ENCODE data around the gene ASL. TPM values are rescaled to one million over a fixed set of nuclear protein-coding genes. Genes with fewer than 3 reads are reported as not detected.
"Not testable (repeated sequence)": the region's sequence is repeated elsewhere in the genome, so short reads cannot be mapped to it uniquely, and the experiment has no call there.

Gene ASL
- total RNA-seq, 1 experiment from 2014 or later, result 46.9 TPM

- H3K4me3 ChIP-seq (replicated peaks in 1 of 2; ENCODE audit: low read depth in 1 of 2, low read length in 2 of 2), result no peak overlapping the region
- DNase-seq (ENCODE audit: low read depth, low spot score), result no peak
- ChIA-PET CTCF (no interaction called here), POLR2A (no interaction called here), RAD21 (ENCODE audit: low non-redundant PET in 1 of 2, low total read pairs in 2 of 2, uncharacterized antibody in 2 of 2, unreplicated experiment in 2 of 2) (no interaction called here)
- H3K9me3 ChIP-seq (ENCODE audit: control insufficient read depth in 1 of 2, insufficient read depth in 1 of 2, low read depth in 1 of 2, low read length in 2 of 2), result no peaks in the 10 kb centered on the region
- H3K4me2 ChIP-seq (ENCODE audit: low read length), result no peak overlapping the region
- no TSS peak for BruUV-seq (replicated peaks)
- TF ChIP-seq CEBPB (IDR thresholded peaks at IDR 0.05; ENCODE audit: low read depth) (no peak), ATF3 (IDR thresholded peaks at IDR 0.05) (no peak), CTCF (IDR thresholded peaks at IDR 0.05 in 2 of 3, conservative IDR thresholded peaks at IDR 0.05 in 1 of 3; ENCODE audit: borderline replicate concordance in 1 of 3, insufficient read depth in 1 of 3, low read depth in 2 of 3, low read length in 2 of 3) (no peak), EGR1 (IDR thresholded peaks at IDR 0.05; ENCODE audit: low read depth) (no peak), SRF (IDR thresholded peaks at IDR 0.05; ENCODE audit: low read depth) (no peak)
- TF ChIP-seq, protein P1, sequence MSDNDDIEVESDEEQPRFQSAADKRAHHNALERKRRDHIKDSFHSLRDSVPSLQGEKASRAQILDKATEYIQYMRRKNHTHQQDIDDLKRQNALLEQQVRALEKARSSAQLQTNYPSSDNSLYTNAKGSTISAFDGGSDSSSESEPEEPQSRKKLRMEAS (IDR thresholded peaks at IDR 0.05), result no peak
- no peaks in the 10 kb centered on the region for H3K36me3 ChIP-seq (ENCODE audit: control insufficient read depth in 1 of 2, insufficient read depth in 2 of 2, low read length in 2 of 2)
- H4K20me1 ChIP-seq (ENCODE audit: insufficient read depth), result no peaks in the 10 kb centered on the region
- H3K9me2 ChIP-seq (ENCODE audit: insufficient read depth), result no peaks in the 10 kb centered on the region
- H3K4me1 ChIP-seq (ENCODE audit: control insufficient read depth in 1 of 2, insufficient read depth in 2 of 2, low read length in 2 of 2), result peaks cover 0 to 4% of the 10 kb centered on the region in 2 experiments; a peak in 1 of 4 replicates
- no peak overlapping the region for H2AFZ ChIP-seq (ENCODE audit: low read depth, low read length, poor library complexity, severe bottlenecking)
- no peak for ATAC-seq
- intact Hi-C loops (cut with micrococcal nuclease), result loop anchor here (10.0 kb wide), 1 partner anchor 121 kb away; no protein-coding TSS in a partner anchor
- H3K9ac ChIP-seq (ENCODE audit: low read length), result no peak overlapping the region
- no peak overlapping the region for H3K27ac ChIP-seq (ENCODE audit: low read depth, low read length)
- H3K79me2 ChIP-seq (ENCODE audit: insufficient read depth, low read length), result no peaks in the 10 kb centered on the region
- H3K27me3 ChIP-seq (ENCODE audit: insufficient read depth, low read length), result no peaks in the 10 kb centered on the region
Observed at GRCh38 chr7:66033471-66034385, 41.9 kb upstream of the ASL start.

DNA sequence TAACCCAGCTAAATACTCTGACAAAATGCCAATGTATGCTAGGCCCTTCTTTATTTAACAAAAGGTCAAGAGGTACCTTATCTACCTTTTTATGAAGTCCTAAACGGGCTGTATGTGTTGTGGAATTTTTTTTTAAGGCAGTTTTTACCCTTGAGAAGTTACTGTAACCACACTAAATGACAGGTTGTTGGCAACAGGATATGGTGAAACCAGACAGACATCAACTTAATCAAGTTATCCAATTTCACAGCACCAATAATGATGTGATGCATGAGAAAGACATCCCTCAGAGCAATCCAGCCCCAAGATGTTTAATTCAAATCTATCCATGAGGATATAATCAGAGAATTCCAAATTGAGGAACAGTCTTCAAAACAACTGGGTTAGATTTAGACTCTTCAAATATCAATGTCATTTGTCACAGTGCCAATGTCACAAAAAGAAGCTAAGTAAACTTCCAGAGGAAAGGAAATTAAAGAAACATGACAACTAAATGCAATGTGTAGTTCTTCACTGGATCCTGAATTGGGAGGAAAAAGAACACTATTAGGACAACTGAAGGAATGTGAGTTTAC is 41.1 kb upstream of the ASL start:
- ATAC-seq; RAD21 ChIA-PET (ENCODE audit: low non-redundant PET in 1 of 2, low total read pairs in 2 of 2, uncharacterized antibody in 2 of 2, unreplicated experiment in 2 of 2); POLR2A ChIA-PET: not testable (repeated sequence)

More for the DNA sequence above, 41.1 kb upstream of the ASL start:
- DNase-seq (ENCODE audit: low read depth, low spot score); H3K27ac ChIP-seq (ENCODE audit: low read depth, low read length); H3K36me3 ChIP-seq (ENCODE audit: control insufficient read depth in 1 of 2, insufficient read depth in 2 of 2, low read length in 2 of 2); H3K4me1 ChIP-seq (ENCODE audit: control insufficient read depth in 1 of 2, insufficient read depth in 2 of 2, low read length in 2 of 2); H2AFZ ChIP-seq (ENCODE audit: low read depth, low read length, poor library complexity, severe bottlenecking); H3K27me3 ChIP-seq (ENCODE audit: insufficient read depth, low read length); H4K20me1 ChIP-seq (ENCODE audit: insufficient read depth); H3K9me2 ChIP-seq (ENCODE audit: insufficient read depth); H3K4me2 ChIP-seq (ENCODE audit: low read length); H3K79me2 ChIP-seq (ENCODE audit: insufficient read depth, low read length); H3K9ac ChIP-seq (ENCODE audit: low read length); BruUV-seq (replicated peaks); H3K9me3 ChIP-seq (ENCODE audit: control insufficient read depth in 1 of 2, insufficient read depth in 1 of 2, low read depth in 1 of 2, low read length in 2 of 2); H3K4me3 ChIP-seq (replicated peaks in 1 of 2; ENCODE audit: low read depth in 1 of 2, low read length in 2 of 2); CTCF ChIA-PET: not testable (repeated sequence)
- intact Hi-C loops (cut with micrococcal nuclease), result loop anchor here (10.0 kb wide), 1 partner anchor 120 kb away; no protein-coding TSS in a partner anchor
